IPS DF 4.7 (cell line): Measurements from ENCODE around the gene ARHGAP8.
"Not testable (repeated sequence)": the region's sequence is repeated elsewhere in the genome, so short reads cannot be mapped to it uniquely, and the experiment has no call there.

ENCODE experiments used
- DNase-seq: peaks from one replicate; pipeline ENCODE4 v3.0.0-alpha.2; 2013; ENCODE audit warnings: low spot score; ENCODE audit errors: extremely low read depth

The ARHGAP8 gene

GRCh38 chr22:44855855-44856254, 103.5 kb downstream of the ARHGAP8 start:
- DNase-seq = no peak

- not testable (repeated sequence) for DNase-seq
Observed at GRCh38 chr22:44858819-44859218, 106.4 kb downstream of the ARHGAP8 start.

GRCh38 chr22:44859641-44860040, 107.3 kb downstream of the ARHGAP8 start:
- no peak for DNase-seq

GRCh38 chr22:44860311-44860710, 107.9 kb downstream of the ARHGAP8 start:
- no peak for DNase-seq

GRCh38 chr22:44861245-44861644, 108.9 kb downstream of the ARHGAP8 start:
- no peak for DNase-seq

GRCh38 chr22:44862281-44862680, 109.9 kb downstream of the ARHGAP8 start:
- no peak for DNase-seq

GRCh38 chr22:44862981-44863860, 110.8 kb downstream of the ARHGAP8 start:
- DNase-seq = no peak

GRCh38 chr22:44865193-44866057, 113.0 kb downstream of the ARHGAP8 start:
- no peak for DNase-seq

GRCh38 chr22:44869196-44869595, 116.8 kb downstream of the ARHGAP8 start:
- DNase-seq = no peak

- no peak for DNase-seq
Observed at GRCh38 chr22:44870021-44870420, 117.6 kb downstream of the ARHGAP8 start.

GRCh38 chr22:44871782-44872181, 119.4 kb downstream of the ARHGAP8 start:
- DNase-seq = no peak

- DNase-seq = no peak
Observed at GRCh38 chr22:44876921-44877320, 124.5 kb downstream of the ARHGAP8 start.

GRCh38 chr22:44878483-44879300, 126.3 kb downstream of the ARHGAP8 start:
- no peak for DNase-seq

GRCh38 chr22:44879301-44879680, 126.9 kb downstream of the ARHGAP8 start:
- DNase-seq = no peak

GRCh38 chr22:44880610-44881290, 128.4 kb downstream of the ARHGAP8 start:
- no peak for DNase-seq

- DNase-seq = no peak
Observed at GRCh38 chr22:44881624-44882023, 129.2 kb downstream of the ARHGAP8 start.

- no peak for DNase-seq
Observed at GRCh38 chr22:44882226-44882905, 130.0 kb downstream of the ARHGAP8 start.

GRCh38 chr22:44883011-44883421, 130.6 kb downstream of the ARHGAP8 start:
- DNase-seq = no peak

GRCh38 chr22:44884562-44884961, 132.2 kb downstream of the ARHGAP8 start:
- DNase-seq = no peak
